Effector CD4-positive, alpha-beta T cell (primary cell): Measurements from ENCODE around the gene PCGF3.
"Not testable (repeated sequence)": the region's sequence is repeated elsewhere in the genome, so short reads cannot be mapped to it uniquely, and the experiment has no call there.

Source experiments
- DNase-seq: peaks from one replicate; pipeline ENCODE4 v3.0.0-alpha.2; 2020

PCGF3 gene

GRCh38 chr4:706083-706633 is 526 bp downstream of the PCGF3 start:
- not testable (repeated sequence) for DNase-seq

GRCh38 chr4:706834-707598 is 1.4 kb downstream of the PCGF3 start:
- DNase-seq: no peak

- no peak for DNase-seq
These were observed 2.4 kb downstream of the PCGF3 start for GRCh38 chr4:707929-708630.

- no peak for DNase-seq
These were observed 3.0 kb downstream of the PCGF3 start for GRCh38 chr4:708631-708933.

GRCh38 chr4:709348-709747 is 3.7 kb downstream of the PCGF3 start:
- no peak for DNase-seq

- DNase-seq: no peak
These were observed 4.5 kb downstream of the PCGF3 start for GRCh38 chr4:710116-710515.

- no peak for DNase-seq
These were observed 5.3 kb downstream of the PCGF3 start for GRCh38 chr4:710916-711315.

- no peak for DNase-seq
These were observed 6.5 kb downstream of the PCGF3 start for GRCh38 chr4:712093-712492.

GRCh38 chr4:712916-713632 is 7.4 kb downstream of the PCGF3 start:
- DNase-seq: no peak

DNA sequence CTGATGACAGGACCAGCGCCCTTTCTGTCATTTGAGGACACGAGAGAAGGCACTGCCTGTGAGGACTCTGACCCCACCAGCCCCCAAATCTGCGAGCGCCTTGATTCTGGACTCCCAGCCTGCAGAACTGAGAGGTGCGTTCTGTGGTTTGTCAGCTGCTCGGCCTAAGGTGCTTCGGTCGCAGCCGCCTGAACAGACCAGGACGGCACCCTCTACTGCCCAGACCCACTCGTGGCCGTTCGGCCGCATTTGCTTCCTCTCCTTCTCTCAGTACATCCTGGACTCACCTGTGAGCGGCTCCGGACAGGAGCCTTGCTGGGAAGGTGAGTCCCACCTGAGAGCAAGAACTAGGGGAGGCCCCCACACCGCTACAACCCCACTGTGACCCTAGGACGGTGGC is 8.5 kb downstream of the PCGF3 start:
- DNase-seq: no peak

GRCh38 chr4:717601-718320 is 12.1 kb downstream of the PCGF3 start:
- DNase-seq: no peak

DNA sequence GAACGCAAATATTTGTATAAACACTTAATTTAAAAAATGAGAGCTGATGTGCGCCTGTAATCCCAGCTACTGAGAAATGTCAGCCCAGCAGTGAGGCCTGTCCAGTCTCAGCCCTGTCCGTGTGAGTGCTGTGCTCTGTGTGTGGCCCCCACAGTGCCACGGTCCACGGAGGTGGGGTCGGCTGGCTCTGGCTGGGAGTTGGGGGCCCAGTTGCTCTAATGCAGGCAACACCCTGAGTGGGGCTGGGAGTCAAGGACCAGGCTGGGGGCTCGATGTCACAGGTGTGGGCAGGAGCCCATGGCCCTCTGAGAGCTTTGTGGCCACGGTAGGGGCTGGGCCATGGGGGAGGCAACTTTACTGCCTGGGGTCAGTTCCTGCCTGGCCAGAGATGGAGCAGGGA is 12.8 kb downstream of the PCGF3 start:
- no peak for DNase-seq

GRCh38 chr4:720111-720860 is 14.7 kb downstream of the PCGF3 start:
- no peak for DNase-seq

- no peak for DNase-seq
These were observed 15.9 kb downstream of the PCGF3 start for GRCh38 chr4:721261-722168.

DNA sequence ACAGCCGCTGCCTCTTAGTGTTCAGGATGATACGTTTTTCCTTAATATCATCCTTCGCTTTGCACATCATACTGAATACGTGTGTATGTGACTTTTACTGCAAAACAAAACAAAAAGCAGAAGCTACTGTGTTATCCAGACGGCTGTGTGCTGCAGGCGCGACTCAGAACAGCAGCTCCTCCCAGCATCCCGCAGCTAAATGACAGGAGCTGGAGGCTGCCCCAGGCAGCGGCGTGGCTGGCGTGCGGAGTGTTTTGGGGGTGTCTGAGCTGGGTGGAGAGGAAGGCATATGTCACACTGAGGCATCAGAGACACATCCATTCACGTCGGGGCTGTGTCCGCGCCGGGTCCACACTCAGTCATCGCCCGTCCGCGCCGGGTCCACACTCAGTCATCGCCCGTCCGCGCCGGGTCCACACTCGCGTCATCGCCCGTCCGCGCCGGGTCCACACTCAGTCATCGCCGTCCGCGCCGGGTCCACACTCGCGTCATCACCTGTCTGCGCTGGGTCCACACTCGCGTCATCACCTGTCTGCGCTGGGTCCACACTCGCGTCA is 16.6 kb downstream of the PCGF3 start:
- DNase-seq: no peak

- DNase-seq: no peak
These were observed 17.3 kb downstream of the PCGF3 start for GRCh38 chr4:722851-723360.

GRCh38 chr4:723751-724530 is 18.3 kb downstream of the PCGF3 start:
- DNase-seq: no peak

DNA sequence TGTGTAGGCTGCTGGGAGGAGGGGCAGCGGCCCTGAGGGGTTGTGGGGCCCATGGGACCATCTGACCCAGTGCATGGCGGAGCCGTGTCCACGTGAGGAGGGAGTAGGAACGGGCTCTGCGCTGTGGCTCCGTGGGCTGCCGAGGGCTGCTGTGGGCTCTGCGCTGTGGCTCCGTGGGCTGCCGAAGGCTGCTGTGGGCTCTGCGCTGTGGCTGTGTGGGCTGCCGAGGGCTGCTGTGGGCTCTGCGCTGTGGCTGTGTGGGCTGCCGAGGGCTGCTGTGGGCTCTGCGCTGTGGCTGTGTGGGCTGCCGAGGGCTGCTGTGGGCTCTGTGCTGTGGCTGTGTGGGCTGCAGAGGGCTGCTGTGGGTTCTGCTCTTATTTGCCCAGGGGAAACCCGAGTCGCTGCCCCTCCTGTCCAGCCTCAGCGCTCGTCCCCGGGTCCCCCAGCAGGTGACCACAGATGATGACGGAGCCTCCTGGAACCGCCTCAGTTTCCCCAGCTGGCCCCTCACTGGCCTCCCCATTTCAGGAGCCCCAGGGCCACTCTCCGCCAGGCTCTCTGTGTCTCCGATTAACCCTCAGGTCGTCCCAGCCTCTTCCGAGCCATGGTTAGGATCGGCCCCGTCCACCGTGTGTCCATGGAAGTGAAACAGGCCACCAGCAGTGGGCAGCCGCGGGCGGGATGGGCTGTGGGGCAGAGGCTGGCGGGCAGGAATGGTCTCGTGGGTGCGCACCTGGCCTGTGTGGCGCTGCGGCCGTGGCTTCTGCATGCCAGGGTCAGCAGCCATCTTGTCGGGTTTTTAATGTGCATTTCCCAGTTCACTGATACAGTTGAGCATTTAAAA is 20.0 kb downstream of the PCGF3 start:
- DNase-seq: no peak
